ENCODE measurements around the gene SCARB1. TPM values are rescaled to one million over a fixed set of nuclear protein-coding genes. Genes with fewer than 3 reads are reported as not detected.

SCARB1 gene
- total and polyA plus RNA-seq, 4 experiments from 2014 or later = 1.5 to 2.6 (median 1.9) TPM

- Mint-ChIP-seq H3K36me3 (no peaks in the 10 kb centered on the region), H3K4me3 (peak overlapping the region in 4 of 8 donors; percentile 39 to 70 (median 56)), H3K27me3 (peaks cover 4 to 12% of the 10 kb centered on the region in 2 donors), H3K9me3 (no peaks in the 10 kb centered on the region), H3K27ac (peak overlapping the region in 1 of 7 donors; percentile 76), H3K4me1 (peaks cover 23 to 32% (median 28%) of the 10 kb centered on the region in 4 donors)
- intact Hi-C loops (cut with micrococcal nuclease) = loop anchor here (1.0 kb wide), 1 partner anchor 735 kb away; no protein-coding TSS in a partner anchor
- no peaks in the 10 kb centered on the region for H3K36me3 ChIP-seq (ENCODE audit: insufficient read depth, low read length)
- POLR2A ChIA-PET (ENCODE audit: partially characterized antibody) = interaction anchor here (1.1 kb wide), 1 partner anchor 736 kb away, joined by 3 read pairs; no protein-coding TSS in a partner anchor
- DNase-seq = peak; percentile 64 to 74 (median 68)
- peaks cover 24% of the 10 kb centered on the region for H3K4me1 ChIP-seq (ENCODE audit: insufficient read depth, low read length)
- no peak overlapping the region for H3K4me3 ChIP-seq (ENCODE audit: low read length in 2 of 2)
- CTCF ChIA-PET (ENCODE audit: partially characterized antibody) = interaction anchor here (0.5 to 8.5 kb wide), 23 partner anchors 10 to 776 kb away, joined by 3 to 119 read pairs (median 3); no protein-coding TSS in a partner anchor
- no peak overlapping the region for H3K27ac ChIP-seq (ENCODE audit: low read depth, low read length)
- no peaks in the 10 kb centered on the region for H3K27me3 ChIP-seq (ENCODE audit: insufficient read depth, low read length)
- no peaks in the 10 kb centered on the region for H3K9me3 ChIP-seq (ENCODE audit: control insufficient read depth in 1 of 2, low read length in 2 of 2)
These were observed 92.0 kb downstream of the SCARB1 start for GRCh38 chr12:124771462-124772288.

GRCh38 chr12:124770728-124771127 is 92.9 kb downstream of the SCARB1 start:
- Mint-ChIP-seq H3K4me3 (no peak overlapping the region), H3K27ac (no peak overlapping the region), H3K4me1 (peaks cover 22 to 33% (median 27%) of the 10 kb centered on the region in 4 donors), H3K27me3 (peaks cover 4 to 12% of the 10 kb centered on the region in 2 donors), H3K9me3 (peaks cover 0 to under 1% (median 0%) of the 10 kb centered on the region in 8 donors), H3K36me3 (no peaks in the 10 kb centered on the region)
- H3K27me3 ChIP-seq (ENCODE audit: insufficient read depth, low read length) = no peaks in the 10 kb centered on the region
- ChIA-PET POLR2A (ENCODE audit: partially characterized antibody) (no interaction called here), CTCF (ENCODE audit: partially characterized antibody) (interaction anchor here (0.5 to 8.5 kb wide), 13 partner anchors 9 to 738 kb away, joined by 3 to 119 read pairs (median 4); no protein-coding TSS in a partner anchor)
- no peaks in the 10 kb centered on the region for H3K9me3 ChIP-seq (ENCODE audit: control insufficient read depth in 1 of 2, low read length in 2 of 2)
- DNase-seq = no peak
- intact Hi-C loops (cut with micrococcal nuclease) = no loop called here
- H3K4me3 ChIP-seq (ENCODE audit: low read length in 2 of 2) = no peak overlapping the region
- peaks cover 24% of the 10 kb centered on the region for H3K4me1 ChIP-seq (ENCODE audit: insufficient read depth, low read length)
- no peak overlapping the region for H3K27ac ChIP-seq (ENCODE audit: low read depth, low read length)
- H3K36me3 ChIP-seq (ENCODE audit: insufficient read depth, low read length) = no peaks in the 10 kb centered on the region

- no peak overlapping the region for H3K27ac ChIP-seq (ENCODE audit: low read depth, low read length)
- H3K4me3 Mint-ChIP-seq = peak overlapping the region in 1 of 8 donors; percentile 43
- POLR2A ChIA-PET (ENCODE audit: partially characterized antibody) = no interaction called here
These were observed 93.7 kb downstream of the SCARB1 start for GRCh38 chr12:124769881-124770512.

GRCh38 chr12:124769163-124769530 is 94.5 kb downstream of the SCARB1 start:
- H3K36me3 Mint-ChIP-seq = no peaks in the 10 kb centered on the region
- intact Hi-C loops (cut with micrococcal nuclease) = loop anchor here (5.0 to 10.0 kb wide), 2 partner anchors 202 to 314 kb away; partner anchors contain the start of gene NCOR2
- H3K9me3 Mint-ChIP-seq = peaks cover 0 to 16% (median 13%) of the 10 kb centered on the region in 8 donors

More at GRCh38 chr12:124769881-124770512, 93.7 kb downstream of the SCARB1 start:
- no peaks in the 10 kb centered on the region for H3K9me3 ChIP-seq (ENCODE audit: control insufficient read depth in 1 of 2, low read length in 2 of 2)
- peaks cover 21% of the 10 kb centered on the region for H3K4me1 ChIP-seq (ENCODE audit: insufficient read depth, low read length)
- DNase-seq = no peak
- Mint-ChIP-seq H3K4me1 (peaks cover 19 to 28% (median 24%) of the 10 kb centered on the region in 4 donors), H3K27me3 (peaks cover 4 to 12% of the 10 kb centered on the region in 2 donors), H3K9me3 (peaks cover 0 to 8% (median 6%) of the 10 kb centered on the region in 8 donors), H3K36me3 (no peaks in the 10 kb centered on the region), H3K27ac (no peak overlapping the region)
- no peaks in the 10 kb centered on the region for H3K27me3 ChIP-seq (ENCODE audit: insufficient read depth, low read length)
- intact Hi-C loops (cut with micrococcal nuclease) = loop anchor here (5.0 to 10.0 kb wide), 2 partner anchors 203 to 315 kb away; partner anchors contain the start of gene NCOR2
- no peak overlapping the region for H3K4me3 ChIP-seq (ENCODE audit: low read length in 2 of 2)
- H3K36me3 ChIP-seq (ENCODE audit: insufficient read depth, low read length) = no peaks in the 10 kb centered on the region
- CTCF ChIA-PET (ENCODE audit: partially characterized antibody) = interaction anchor here (0.6 to 8.5 kb wide), 10 partner anchors 8 to 737 kb away, joined by 3 to 119 read pairs (median 6); no protein-coding TSS in a partner anchor

GRCh38 chr12:124768452-124769162 is 95.1 kb downstream of the SCARB1 start:
- intact Hi-C loops (cut with micrococcal nuclease) = loop anchor here (5.0 to 10.0 kb wide), 2 partner anchors 201 to 314 kb away; partner anchors contain the start of gene NCOR2
- Histone ChIP-seq H3K27me3 (ENCODE audit: insufficient read depth, low read length) (no peaks in the 10 kb centered on the region), H3K4me3 (ENCODE audit: low read length in 2 of 2) (no peak overlapping the region), H3K27ac (ENCODE audit: low read depth, low read length) (no peak overlapping the region), H3K9me3 (ENCODE audit: control insufficient read depth in 1 of 2, low read length in 2 of 2) (no peaks in the 10 kb centered on the region), H3K36me3 (ENCODE audit: insufficient read depth, low read length) (no peaks in the 10 kb centered on the region), H3K4me1 (ENCODE audit: insufficient read depth, low read length) (peaks cover 9% of the 10 kb centered on the region)
- Mint-ChIP-seq H3K4me1 (peaks cover 9 to 16% (median 12%) of the 10 kb centered on the region in 4 donors), H3K9me3 (peaks cover 0 to 17% (median 14%) of the 10 kb centered on the region in 8 donors), H3K27ac (no peak overlapping the region), H3K36me3 (no peaks in the 10 kb centered on the region), H3K27me3 (peaks cover 4 to 10% of the 10 kb centered on the region in 2 donors), H3K4me3 (no peak overlapping the region)
- ChIA-PET CTCF (ENCODE audit: partially characterized antibody) (interaction anchor here (1.0 to 8.5 kb wide), 5 partner anchors 421 to 736 kb away, joined by 3 to 119 read pairs (median 13); no protein-coding TSS in a partner anchor), POLR2A (ENCODE audit: partially characterized antibody) (no interaction called here)
- no peak for DNase-seq

More at GRCh38 chr12:124769163-124769530, 94.5 kb downstream of the SCARB1 start:
- H3K4me3 ChIP-seq (ENCODE audit: low read length in 2 of 2) = no peak overlapping the region
- H3K9me3 ChIP-seq (ENCODE audit: control insufficient read depth in 1 of 2, low read length in 2 of 2) = no peaks in the 10 kb centered on the region
- no peak overlapping the region for H3K27ac ChIP-seq (ENCODE audit: low read depth, low read length)
- POLR2A ChIA-PET (ENCODE audit: partially characterized antibody) = no interaction called here
- no peaks in the 10 kb centered on the region for H3K27me3 ChIP-seq (ENCODE audit: insufficient read depth, low read length)
- Mint-ChIP-seq H3K27ac (no peak overlapping the region), H3K4me1 (peaks cover 11 to 20% (median 15%) of the 10 kb centered on the region in 4 donors), H3K27me3 (peaks cover 4 to 12% of the 10 kb centered on the region in 2 donors), H3K4me3 (no peak overlapping the region)
- DNase-seq = no peak
- CTCF ChIA-PET (ENCODE audit: partially characterized antibody) = interaction anchor here (1.0 to 8.5 kb wide), 6 partner anchors 13 to 737 kb away, joined by 3 to 119 read pairs (median 10); no protein-coding TSS in a partner anchor
- peaks cover 12% of the 10 kb centered on the region for H3K4me1 ChIP-seq (ENCODE audit: insufficient read depth, low read length)
- no peaks in the 10 kb centered on the region for H3K36me3 ChIP-seq (ENCODE audit: insufficient read depth, low read length)

- peaks cover 9% of the 10 kb centered on the region for H3K4me1 ChIP-seq (ENCODE audit: insufficient read depth, low read length)
- ChIA-PET POLR2A (ENCODE audit: partially characterized antibody) (no interaction called here), CTCF (ENCODE audit: partially characterized antibody) (interaction anchor here (0.8 to 8.5 kb wide), 12 partner anchors 9 to 735 kb away, joined by 3 to 119 read pairs (median 4); no protein-coding TSS in a partner anchor)
- H3K9me3 ChIP-seq (ENCODE audit: control insufficient read depth in 1 of 2, low read length in 2 of 2) = no peaks in the 10 kb centered on the region
- H3K36me3 ChIP-seq (ENCODE audit: insufficient read depth, low read length) = no peaks in the 10 kb centered on the region
- H3K27me3 ChIP-seq (ENCODE audit: insufficient read depth, low read length) = no peaks in the 10 kb centered on the region
- H3K27me3 Mint-ChIP-seq = peaks cover 6 to 10% of the 10 kb centered on the region in 2 donors
- no peaks in the 10 kb centered on the region for H3K36me3 Mint-ChIP-seq
- peak overlapping the region in 2 of 7 donors; percentile 10 to 74 for H3K27ac Mint-ChIP-seq
- H3K9me3 Mint-ChIP-seq = peaks cover 0 to 20% (median 15%) of the 10 kb centered on the region in 8 donors
- intact Hi-C loops (cut with micrococcal nuclease) = loop anchor here (1.0 to 10.0 kb wide), 3 partner anchors 200 to 731 kb away; partner anchors contain the start of gene NCOR2
- H3K4me1 Mint-ChIP-seq = peaks cover 9 to 16% (median 12%) of the 10 kb centered on the region in 4 donors
- H3K27ac ChIP-seq (ENCODE audit: low read depth, low read length) = no peak overlapping the region
- H3K4me3 Mint-ChIP-seq = peak overlapping the region in 2 of 8 donors; percentile 40 to 48
- DNase-seq = peak; percentile 75 to 81 (median 76)
- no peak overlapping the region for H3K4me3 ChIP-seq (ENCODE audit: low read length in 2 of 2)
These were observed 96.4 kb downstream of the SCARB1 start for GRCh38 chr12:124767066-124767821.

Data from CD4-positive, alpha-beta memory T cell (primary cell).